Measurements from ENCODE around the gene C1QTNF2. TPM values are rescaled to one million over a fixed set of nuclear protein-coding genes. Genes with fewer than 3 reads are reported as not detected.

The C1QTNF2 gene
- total RNA-seq, 1 donor from 2014 or later: not detected

GRCh38 chr5:160390787-160391696, 20.6 kb upstream of the C1QTNF2 start:
- Mint-ChIP-seq H3K4me3 (no peak overlapping the region), H3K36me3 (ENCODE audit: low read depth) (peaks cover 4% of the 10 kb centered on the region), H3K27ac (no peak overlapping the region), H3K27me3 (no peaks in the 10 kb centered on the region), H3K4me1 (no peaks in the 10 kb centered on the region), H3K9me3 (peaks cover 12% of the 10 kb centered on the region)
- ATAC-seq (ENCODE audit: low read depth): no peak
- no peak for TF ChIP-seq CTCF (IDR thresholded peaks at IDR 0.05)
- DNase-seq: no peak
- POLR2A ChIA-PET: no interaction called here
- intact Hi-C loops (cut with micrococcal nuclease): loop anchor here (1.0 to 5.0 kb wide), 5 partner anchors 46 to 1104 kb away; no protein-coding TSS in a partner anchor
- CTCF ChIA-PET: interaction anchor here (0.9 to 2.8 kb wide), 6 partner anchors 9 to 369 kb away, joined by 3 to 27 read pairs (median 4); partner anchors contain the start of gene SLU7

- Mint-ChIP-seq H3K27me3 (no peaks in the 10 kb centered on the region), H3K4me1 (peaks cover 8% of the 10 kb centered on the region), H3K4me3 (no peak overlapping the region), H3K27ac (no peak overlapping the region), H3K36me3 (ENCODE audit: low read depth) (peaks cover 4% of the 10 kb centered on the region), H3K9me3 (peaks cover 12% of the 10 kb centered on the region)
- TF ChIP-seq CTCF (IDR thresholded peaks at IDR 0.05): no peak
- ChIA-PET POLR2A (no interaction called here), CTCF (no interaction called here)
- intact Hi-C loops (cut with micrococcal nuclease): no loop called here
- ATAC-seq (ENCODE audit: low read depth): no peak
- DNase-seq: no peak
These were observed 17.0 kb upstream of the C1QTNF2 start for GRCh38 chr5:160387445-160387844.

GRCh38 chr5:160385496-160385895, 15.1 kb upstream of the C1QTNF2 start:
- CTCF ChIA-PET: no interaction called here
- Mint-ChIP-seq H3K4me3 (no peak overlapping the region), H3K9me3 (peaks cover 12% of the 10 kb centered on the region), H3K4me1 (peaks cover 9% of the 10 kb centered on the region), H3K27me3 (no peaks in the 10 kb centered on the region), H3K36me3 (ENCODE audit: low read depth) (peaks cover 4% of the 10 kb centered on the region), H3K27ac (no peak overlapping the region)
- TF ChIP-seq CTCF (IDR thresholded peaks at IDR 0.05): no peak
- intact Hi-C loops (cut with micrococcal nuclease): no loop called here
- no peak for DNase-seq
- ATAC-seq (ENCODE audit: low read depth): no peak
- POLR2A ChIA-PET: no interaction called here

GRCh38 chr5:160384681-160385080, 14.3 kb upstream of the C1QTNF2 start:
- DNase-seq: no peak
- no peak overlapping the region for H3K4me3 Mint-ChIP-seq
- POLR2A ChIA-PET: no interaction called here
- peaks cover 2% of the 10 kb centered on the region for H3K27me3 Mint-ChIP-seq
- CTCF ChIA-PET: no interaction called here
- H3K36me3 Mint-ChIP-seq (ENCODE audit: low read depth): peaks cover 4% of the 10 kb centered on the region
- intact Hi-C loops (cut with micrococcal nuclease): no loop called here
- ATAC-seq (ENCODE audit: low read depth): no peak
- H3K9me3 Mint-ChIP-seq: peaks cover 12% of the 10 kb centered on the region
- H3K4me1 Mint-ChIP-seq: peaks cover 9% of the 10 kb centered on the region
- no peak for TF ChIP-seq CTCF (IDR thresholded peaks at IDR 0.05)
- H3K27ac Mint-ChIP-seq: no peak overlapping the region

- Mint-ChIP-seq H3K27ac (no peak overlapping the region), H3K4me3 (no peak overlapping the region), H3K4me1 (peaks cover 9% of the 10 kb centered on the region), H3K9me3 (peaks cover 3% of the 10 kb centered on the region), H3K27me3 (peaks cover 9% of the 10 kb centered on the region), H3K36me3 (ENCODE audit: low read depth) (no peaks in the 10 kb centered on the region)
- ATAC-seq (ENCODE audit: low read depth) (no peak), DNase-seq (no peak)
- POLR2A ChIA-PET: no interaction called here
- no peak for TF ChIP-seq CTCF (IDR thresholded peaks at IDR 0.05)
- CTCF ChIA-PET: interaction anchor here (0.9 kb wide), 1 partner anchor 9 kb away, joined by 4 read pairs; no protein-coding TSS in a partner anchor
- intact Hi-C loops (cut with micrococcal nuclease): no loop called here
These were observed 11.9 kb upstream of the C1QTNF2 start for GRCh38 chr5:160382346-160382745.
